GM19025 (cell line): Measurements from ENCODE around the gene EPB41L4A.
"Not testable (repeated sequence)": the region's sequence is repeated elsewhere in the genome, so short reads cannot be mapped to it uniquely, and the experiment has no call there.

ENCODE experiments used
- ATAC-seq: cut with Tn5 transposase; IDR thresholded peaks from one replicate; pipeline ENCODE4 v1.9.1; 2021; ENCODE audit warnings: mild to moderate bottlenecking, low read depth, moderate library complexity; ENCODE audit not compliant: unreplicated experiment

EPB41L4A gene

DNA sequence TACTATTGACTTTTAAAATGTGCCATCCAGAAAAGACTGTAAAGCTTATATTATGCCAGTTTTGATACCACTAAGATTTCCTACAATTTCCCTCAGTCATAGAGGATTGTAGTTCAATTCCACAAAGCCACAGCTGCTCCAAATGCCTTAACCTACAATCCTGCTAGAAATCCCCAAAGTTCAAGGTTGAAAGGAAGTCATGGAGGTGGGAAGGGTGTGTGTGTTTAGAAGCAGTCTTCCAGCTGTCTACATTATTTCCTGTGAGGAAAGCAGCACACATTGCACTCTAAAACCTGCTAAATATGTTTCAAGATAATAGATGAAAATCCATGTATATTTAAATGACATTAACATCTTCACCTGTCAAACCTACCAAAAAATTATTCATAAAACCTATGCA lies 11.8 kb downstream of the EPB41L4A start:
- ATAC-seq: no peak

DNA sequence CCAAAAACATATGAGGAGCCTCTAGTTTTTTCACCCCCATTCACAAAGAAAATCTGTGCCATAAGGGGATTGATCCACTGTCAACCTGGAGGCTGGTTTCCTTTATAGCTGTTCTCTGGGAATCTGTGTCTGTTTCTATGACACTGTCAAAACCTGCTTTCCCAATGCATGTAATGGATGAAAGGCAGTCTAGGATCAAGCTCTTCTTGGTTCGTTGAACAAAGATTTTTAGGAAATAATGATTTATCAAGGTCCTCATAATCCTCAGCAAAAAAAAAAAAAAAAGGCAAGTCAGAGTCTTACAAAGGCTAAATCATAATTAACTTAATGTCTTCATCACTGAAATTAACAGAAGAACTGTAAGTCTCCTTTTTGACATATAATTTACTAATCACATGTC lies 16.0 kb downstream of the EPB41L4A start:
- ATAC-seq: no peak

DNA sequence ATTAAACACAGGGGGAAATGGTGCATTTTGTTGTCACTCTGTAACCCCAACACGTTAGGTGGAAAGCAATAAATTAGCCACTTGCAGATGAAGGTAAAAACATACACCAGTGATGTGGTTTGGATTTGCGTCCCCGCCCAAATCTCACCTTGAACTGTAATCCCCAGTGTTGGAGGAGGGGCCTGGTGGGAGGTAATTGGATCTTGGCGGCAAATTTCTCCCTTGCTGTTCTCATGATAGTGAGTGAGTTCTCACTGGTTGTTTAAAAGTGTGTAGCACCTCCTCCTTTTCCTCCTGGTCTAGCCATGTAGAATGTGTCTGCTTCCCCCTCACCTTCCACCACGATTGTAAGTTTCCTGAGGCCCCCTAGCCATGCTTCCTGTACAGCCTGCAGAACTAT lies 17.2 kb downstream of the EPB41L4A start:
- no peak for ATAC-seq

DNA sequence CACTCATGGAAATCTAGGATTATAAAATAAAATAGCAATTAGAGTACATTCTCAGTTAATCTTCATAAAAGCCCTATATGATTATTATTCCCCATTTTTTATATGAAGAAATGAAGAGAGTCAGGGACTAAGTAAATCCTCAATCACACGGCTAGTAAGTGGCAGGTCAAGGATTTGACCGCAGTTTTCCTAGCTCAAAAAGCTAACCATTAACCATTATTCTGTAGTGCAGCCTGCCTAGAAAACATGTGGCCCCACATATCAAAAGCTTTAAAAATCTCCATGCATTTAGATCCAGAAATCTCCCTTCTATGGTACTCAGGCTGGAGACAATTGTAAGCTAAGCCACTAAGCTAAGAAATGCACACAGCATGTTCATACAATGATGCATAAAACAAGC lies 21.4 kb downstream of the EPB41L4A start:
- ATAC-seq: no peak

DNA sequence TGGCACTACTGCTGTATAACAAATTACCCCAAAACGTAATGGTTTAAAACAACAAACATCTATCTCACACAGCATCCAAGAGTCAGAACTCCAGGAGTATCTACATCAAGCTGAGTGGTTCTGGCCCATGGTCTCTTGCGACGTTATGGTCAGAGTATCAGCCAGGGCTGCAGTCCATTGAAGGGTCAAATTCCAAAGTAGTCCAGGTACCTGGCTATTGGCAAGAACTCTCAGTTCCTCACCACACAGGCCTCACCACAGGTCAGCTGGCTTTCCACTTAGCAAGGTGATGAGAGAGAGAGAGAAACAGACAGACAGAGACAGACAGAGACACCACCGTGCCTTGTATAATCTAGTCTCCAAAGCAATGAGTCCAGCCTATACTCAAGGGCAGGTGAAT lies 22.6 kb downstream of the EPB41L4A start:
- no peak for ATAC-seq

DNA sequence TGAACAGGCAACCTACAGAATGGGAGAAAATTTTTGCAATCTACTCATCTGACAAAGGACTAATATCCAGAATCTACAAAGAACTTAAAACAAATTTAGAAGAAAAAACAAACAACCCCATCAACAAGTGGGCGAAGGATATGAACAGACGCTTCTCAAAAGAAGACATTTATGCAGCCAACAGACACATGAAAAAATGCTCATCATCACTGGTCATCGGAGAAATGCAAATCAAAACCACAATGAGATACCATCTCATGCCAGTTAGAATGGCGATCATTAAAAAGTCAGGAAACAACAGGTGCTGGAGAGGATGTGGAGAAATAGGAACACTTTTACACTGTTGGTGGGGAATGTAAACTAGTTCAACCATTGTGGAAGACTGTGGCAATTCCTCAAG lies 23.8 kb downstream of the EPB41L4A start:
- ATAC-seq: not testable (repeated sequence)

DNA sequence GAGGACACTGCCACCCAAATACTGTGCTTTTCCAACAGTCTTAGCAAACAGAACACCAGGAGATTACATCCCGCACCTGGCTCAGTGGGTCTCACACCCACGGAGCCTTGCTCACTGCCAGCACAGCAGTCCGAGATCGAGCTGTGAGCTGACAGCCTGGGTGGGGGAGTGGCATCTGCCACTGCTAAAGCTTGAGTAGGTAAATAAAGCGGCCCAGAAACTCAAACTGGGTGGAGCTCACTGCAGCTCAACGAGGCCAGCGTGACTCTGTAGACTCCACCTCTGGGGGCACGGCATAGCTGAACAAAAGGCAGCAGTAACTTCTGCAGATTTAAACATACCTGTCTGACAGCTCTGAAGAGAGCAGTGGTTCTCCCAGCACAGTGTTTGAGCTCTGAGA lies 28.8 kb downstream of the EPB41L4A start:
- no peak for ATAC-seq

DNA sequence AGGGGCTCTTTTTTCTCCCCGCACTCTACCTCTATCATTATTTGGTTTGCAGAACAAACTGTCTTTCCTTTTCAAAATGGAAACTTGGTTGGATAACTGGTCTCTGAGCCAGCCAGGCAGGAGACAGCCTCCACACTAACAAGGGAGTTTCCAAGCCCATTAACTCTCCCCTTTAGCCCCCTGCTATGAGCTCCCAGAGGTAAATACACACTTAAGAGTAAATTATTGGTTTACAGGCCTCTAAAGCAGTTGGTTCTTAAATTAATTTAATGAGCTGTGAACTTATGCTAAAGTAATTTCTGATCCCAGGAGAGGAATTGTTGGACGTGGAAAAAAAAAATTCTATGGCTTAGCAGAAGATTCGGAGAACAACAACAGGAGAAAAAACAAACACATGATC lies 30.3 kb downstream of the EPB41L4A start:
- no peak for ATAC-seq

DNA sequence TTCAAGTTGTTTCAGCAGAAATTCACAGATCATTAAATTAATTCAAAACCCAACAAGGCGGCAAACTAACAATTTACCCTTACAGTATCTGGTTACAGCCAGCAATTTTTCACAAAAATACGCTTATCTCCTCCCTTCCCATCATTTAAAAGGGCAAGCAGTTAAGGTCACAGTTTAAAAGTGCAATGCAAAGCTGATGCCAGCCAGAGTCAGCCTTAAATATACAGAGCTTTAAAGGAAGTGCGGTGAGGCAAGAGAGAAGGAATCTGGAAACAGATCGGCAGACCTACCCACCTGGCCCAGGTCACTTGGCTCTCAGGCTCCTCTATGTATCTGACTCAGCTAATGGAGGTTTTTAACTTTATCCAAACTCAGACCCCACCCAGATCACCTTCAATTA lies 31.0 kb downstream of the EPB41L4A start:
- ATAC-seq: no peak

DNA sequence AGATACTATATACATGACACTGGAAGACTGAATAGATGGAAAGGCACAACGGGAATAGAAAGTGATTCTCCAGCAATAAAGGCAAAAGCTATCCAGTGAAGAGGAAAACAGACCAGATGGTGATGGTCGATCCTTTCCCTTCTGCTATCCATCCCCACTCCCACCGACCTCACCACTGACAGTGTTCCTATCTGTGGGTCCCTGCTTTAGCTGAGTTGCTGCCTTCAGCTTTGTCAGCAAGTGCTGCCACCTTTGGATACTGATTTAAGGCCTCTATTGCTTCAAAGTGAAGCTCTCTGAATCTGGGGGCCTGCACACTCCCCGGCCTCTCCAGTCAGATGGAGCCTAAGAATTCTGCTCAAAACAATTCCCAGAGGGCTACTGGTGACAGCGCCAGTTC lies 32.3 kb downstream of the EPB41L4A start:
- no peak for ATAC-seq

DNA sequence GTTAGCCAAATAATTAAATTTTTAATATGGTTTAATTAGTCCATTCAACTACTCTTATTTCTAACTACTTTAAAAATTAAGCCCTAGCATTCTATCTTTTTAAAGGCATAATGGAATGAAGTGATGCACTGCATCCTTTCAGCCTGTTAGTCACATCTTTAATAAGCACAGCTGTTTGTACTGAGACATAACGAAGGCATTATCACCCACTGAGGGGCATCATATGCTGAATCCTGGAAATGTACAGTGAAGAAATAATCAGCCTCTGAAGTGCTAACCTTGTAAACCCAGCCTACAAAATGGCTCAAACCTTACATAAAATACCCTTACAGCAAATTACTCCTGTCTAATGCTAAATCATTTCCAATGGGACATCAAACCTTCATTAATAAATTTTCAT lies 33.1 kb downstream of the EPB41L4A start:
- no peak for ATAC-seq

DNA sequence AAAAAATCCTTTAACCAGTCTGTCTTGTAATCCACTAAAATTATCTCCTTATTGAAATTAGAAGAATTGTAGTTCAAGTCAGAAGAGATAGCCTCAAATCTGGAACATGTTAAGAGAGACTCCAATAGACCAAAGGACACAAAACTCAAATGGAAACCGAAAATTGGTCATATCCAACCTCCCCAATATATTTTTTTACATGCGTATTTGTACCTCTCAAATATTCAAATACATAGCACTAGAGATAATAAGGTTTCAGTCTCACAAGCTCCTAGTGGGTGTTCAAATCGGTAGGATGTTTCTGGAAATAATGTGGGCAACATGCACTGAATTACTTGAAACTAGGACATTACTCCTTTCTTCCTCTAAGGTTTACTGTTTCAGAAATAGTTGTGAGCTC lies 33.5 kb downstream of the EPB41L4A start:
- peak; percentile 75 for ATAC-seq

DNA sequence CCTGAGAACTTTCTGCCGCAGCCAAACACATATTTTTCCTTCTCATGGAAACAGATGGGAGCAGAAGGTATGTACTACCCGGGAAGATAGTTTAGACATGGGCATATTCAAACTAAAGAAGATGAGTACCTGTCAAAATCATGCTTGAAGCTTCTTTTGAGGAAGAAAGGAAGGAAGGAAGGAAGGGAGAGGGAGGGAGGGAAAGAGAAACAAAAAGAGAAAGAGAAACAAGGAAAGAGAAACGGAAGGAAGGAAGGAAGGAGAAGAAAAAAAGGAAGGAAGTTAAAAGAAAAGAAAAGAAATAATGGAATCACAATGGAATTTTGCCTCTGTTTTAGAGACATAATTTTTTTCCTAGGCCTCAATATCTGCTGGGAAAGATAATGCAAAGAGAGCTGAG lies 34.6 kb downstream of the EPB41L4A start:
- no peak for ATAC-seq

DNA sequence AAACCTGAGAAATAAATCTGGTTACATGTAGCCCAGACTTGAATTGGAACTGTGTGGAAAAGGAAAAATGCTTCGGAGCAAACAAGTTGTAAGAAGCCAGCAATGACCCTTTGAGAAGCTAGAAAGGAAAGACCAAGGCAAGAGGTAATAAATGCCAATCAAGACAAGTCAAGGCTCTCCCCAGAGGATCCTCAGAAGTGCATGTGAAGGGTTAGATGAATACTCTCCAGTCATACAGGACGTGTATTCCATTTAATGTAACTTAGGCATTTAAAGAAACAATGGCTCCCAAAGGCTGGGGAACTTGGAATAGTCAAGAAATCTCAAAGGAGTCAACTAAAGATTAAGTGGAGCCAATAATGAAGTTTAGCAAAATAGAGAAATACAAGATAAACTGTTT lies 36.2 kb downstream of the EPB41L4A start:
- no peak for ATAC-seq

DNA sequence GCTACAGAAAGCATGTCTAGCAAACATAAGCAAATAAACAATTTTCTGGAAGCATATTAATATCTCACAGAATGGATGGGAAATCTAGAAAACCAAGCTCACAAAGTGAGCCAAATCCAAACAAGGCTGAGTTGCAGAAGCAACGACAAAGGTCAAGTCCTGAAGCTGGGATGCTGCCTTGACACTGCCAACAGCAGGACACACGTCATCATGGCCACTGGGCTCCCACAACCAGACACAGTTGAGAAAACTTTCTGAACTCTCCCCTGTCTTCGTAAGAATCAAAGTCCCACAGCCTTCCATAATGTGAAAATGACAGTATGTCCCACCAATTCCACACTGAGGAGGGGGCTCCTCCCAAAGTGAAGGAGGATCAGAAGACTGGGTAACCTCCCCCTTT lies 37.6 kb downstream of the EPB41L4A start:
- ATAC-seq: no peak

DNA sequence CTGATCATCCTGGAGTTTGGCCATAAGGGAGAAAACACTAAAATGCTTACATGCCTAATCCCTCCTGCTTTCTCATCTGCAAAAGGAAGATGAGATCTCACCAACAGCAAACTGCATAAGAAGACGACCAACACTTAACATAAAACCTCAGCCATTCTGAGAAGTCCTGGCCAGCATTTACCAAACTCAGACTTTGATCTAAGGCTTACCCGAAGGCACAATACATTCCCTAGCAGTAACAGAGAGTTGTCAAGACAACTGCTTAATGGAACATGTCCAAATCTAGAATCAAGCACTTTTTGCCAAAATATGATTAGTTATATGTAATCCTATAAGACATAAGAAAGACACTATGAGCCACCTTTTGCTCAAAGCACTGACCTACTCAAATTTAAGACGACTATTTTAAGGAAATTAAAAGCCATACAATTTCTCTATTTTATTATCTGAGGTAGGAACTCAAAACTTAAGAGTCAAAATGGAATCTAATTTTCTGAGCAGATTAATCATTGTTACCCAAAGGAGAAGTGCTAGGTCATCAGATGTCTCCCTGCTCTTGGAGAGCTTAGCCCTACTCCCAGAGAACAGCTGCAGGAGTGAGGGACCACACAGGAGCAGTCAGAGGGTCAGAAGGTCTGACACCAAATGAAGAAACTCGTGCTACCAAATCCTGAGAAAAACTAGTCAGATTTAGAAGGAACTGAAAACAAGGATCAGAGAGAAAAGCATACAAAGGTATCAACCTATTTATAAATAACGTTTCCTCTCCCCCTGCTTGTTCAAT lies 39.3 kb downstream of the EPB41L4A start:
- no peak for ATAC-seq

DNA sequence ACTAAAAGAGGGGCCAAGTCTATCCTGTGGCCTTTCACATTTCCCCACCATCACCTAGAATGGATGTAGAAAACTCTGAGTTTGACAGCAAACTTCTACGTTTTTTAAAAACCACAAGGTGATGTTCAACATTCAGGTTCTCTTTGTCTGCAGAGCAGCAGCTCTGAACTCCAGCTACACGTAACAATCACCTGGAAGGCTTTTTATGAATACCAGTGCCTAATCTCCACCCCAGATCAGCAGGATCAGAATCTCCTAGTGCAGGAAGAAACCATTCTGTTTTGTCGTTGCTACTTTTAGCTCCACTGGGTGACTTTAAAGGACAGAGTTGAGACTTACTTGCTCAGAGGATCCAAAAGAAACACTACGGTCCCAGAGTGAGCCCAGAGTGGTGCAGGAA lies 44.3 kb downstream of the EPB41L4A start:
- ATAC-seq: no peak

DNA sequence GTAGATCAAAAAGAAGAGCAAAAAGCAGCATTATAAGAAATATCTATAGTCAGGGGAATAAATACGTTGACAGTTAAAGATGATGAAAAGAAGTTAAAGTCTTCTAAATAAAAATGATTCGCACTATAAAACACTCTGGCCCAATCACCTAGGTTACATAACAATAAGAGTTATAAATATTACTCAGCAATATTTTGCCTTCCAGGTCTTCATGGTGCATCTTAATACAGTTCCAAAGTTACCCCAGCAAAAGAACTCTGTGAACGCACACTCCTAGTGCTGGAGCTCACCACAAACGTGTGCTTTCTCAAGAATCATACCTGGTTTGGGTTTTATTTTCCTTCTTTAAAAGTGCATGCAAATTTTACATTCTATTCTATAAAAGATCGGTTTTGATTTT lies 44.7 kb downstream of the EPB41L4A start:
- ATAC-seq: no peak

DNA sequence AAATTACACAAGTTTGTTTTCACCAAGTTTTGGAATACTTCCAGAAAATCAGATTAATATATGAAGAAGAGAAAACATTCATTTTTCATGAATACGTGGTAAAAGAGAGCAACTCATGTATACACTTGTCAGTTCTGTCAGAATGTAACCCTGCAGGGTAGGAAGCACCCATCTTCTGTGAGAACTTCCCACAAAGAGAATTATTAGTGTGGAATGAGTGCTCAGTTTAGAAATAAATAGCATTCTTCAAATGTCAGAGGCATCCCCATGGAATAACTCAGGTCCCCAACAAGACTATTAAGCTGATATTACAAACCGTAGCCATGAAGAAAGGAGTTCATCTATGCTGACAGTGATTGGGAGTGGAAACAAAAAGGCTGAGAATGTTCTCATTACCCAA lies 45.2 kb downstream of the EPB41L4A start:
- ATAC-seq: no peak

DNA sequence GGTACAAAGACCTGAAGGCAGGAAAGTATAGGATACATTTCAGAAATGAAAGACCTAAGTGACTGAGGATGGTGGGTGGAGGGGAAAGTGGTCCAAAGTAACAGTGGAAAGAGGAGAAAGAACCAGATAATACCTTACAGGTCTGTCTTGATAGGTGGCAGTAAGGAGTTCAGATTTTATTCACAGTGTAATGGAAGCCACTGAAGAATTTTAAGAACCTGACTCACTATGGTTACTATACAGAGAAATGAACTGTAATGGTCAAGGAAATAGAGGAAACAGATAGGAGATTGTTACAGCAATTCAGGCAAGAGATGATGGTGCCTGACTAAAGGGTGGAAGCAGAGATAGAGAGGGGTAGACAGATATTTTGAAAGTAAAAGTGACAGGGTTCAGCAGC lies 46.5 kb downstream of the EPB41L4A start:
- ATAC-seq: no peak

DNA sequence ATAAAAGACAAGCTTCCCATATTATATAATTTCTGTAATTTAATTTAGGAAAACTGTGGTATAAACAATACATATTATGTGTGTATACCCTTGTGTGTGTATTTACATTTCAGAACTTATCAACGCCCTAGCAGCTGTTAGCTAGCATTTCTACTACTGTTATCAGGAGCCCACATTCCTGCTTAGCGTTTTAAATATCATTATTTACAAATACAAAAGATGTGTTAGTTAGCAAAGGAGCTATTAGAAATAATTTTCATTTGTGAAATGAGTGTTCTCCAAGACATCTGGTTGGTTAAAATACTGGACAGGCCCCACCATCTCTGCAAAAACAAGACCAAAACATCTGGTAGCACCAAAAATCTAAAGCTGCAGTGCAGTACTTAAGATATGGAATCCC lies 48.0 kb downstream of the EPB41L4A start:
- no peak for ATAC-seq

DNA sequence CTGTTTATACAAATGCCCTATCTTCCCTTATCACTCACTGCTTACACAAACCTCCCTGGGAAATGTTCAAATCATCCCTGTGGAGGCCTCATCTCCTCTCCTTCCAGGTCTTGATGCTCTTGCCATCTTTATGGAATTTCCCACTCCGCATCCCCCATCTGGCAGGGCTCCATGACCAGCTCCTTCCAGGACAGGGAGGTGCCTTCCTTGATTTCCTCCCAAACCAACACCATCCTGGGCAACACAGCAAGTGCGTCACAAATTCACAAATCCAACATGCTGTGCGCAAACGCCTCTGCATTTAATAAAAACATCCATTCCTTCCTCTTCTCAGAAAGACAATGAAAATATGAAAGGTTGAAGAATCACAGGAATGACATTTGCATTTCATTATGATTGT lies 51.7 kb downstream of the EPB41L4A start:
- no peak for ATAC-seq

DNA sequence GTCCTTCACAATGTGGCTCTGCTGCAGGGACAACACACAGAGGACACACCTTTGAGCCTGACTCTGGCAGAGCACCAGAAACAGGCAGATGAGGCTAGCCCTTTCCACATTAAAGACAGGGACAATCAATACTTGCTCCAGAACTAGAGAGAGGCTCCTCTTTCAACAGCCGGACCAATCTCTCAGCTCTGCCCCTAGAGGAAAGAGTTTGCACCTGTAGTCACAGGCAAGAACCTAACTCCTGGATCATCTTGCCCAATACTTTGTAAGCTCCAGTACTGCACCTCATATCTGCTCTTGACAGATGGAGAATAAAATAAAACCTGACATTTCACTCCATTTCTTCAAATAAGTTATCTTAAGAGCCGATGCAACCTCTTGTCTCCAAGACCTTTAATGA lies 52.1 kb downstream of the EPB41L4A start:
- ATAC-seq: no peak
